ENCODE data around the gene ORM2.

Gene ORM2

DNA sequence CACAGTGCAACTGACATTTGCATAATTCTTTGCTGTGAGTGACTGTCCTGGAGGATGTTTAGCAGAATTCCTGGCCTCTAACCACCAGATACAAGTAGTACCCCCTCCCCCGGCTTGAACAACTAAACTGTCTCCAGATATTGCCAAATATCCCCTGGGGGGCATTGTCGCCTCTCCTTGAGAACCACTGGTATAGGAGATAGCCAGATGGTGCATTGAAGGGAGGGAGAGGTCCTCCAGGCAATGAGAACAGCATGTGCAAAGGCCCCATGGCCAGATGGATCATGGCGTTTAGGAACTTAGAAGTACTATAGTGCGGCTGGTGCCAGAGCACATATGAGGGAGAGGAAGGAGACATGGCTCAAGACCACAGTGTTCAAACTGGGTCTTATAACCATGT, 25.7 kb upstream of the ORM2 start:
- TF ChIP-seq, protein P1, sequence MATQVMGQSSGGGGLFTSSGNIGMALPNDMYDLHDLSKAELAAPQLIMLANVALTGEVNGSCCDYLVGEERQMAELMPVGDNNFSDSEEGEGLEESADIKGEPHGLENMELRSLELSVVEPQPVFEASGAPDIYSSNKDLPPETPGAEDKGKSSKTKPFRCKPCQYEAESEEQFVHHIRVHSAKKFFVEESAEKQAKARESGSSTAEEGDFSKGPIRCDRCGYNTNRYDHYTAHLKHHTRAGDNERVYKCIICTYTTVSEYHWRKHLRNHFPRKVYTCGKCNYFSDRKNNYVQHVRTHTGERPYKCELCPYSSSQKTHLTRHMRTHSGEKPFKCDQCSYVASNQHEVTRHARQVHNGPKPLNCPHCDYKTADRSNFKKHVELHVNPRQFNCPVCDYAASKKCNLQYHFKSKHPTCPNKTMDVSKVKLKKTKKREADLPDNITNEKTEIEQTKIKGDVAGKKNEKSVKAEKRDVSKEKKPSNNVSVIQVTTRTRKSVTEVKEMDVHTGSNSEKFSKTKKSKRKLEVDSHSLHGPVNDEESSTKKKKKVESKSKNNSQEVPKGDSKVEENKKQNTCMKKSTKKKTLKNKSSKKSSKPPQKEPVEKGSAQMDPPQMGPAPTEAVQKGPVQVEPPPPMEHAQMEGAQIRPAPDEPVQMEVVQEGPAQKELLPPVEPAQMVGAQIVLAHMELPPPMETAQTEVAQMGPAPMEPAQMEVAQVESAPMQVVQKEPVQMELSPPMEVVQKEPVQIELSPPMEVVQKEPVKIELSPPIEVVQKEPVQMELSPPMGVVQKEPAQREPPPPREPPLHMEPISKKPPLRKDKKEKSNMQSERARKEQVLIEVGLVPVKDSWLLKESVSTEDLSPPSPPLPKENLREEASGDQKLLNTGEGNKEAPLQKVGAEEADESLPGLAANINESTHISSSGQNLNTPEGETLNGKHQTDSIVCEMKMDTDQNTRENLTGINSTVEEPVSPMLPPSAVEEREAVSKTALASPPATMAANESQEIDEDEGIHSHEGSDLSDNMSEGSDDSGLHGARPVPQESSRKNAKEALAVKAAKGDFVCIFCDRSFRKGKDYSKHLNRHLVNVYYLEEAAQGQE (IDR thresholded peaks at IDR 0.05; ENCODE audit: insufficient read depth in 1 of 2, low read depth in 2 of 2, low read length in 2 of 2) = no peak
- no peak for TF ChIP-seq FOXP2 (optimal IDR thresholded peaks at IDR 0.05; ENCODE audit: borderline replicate concordance, extremely low read depth, extremely low read length, insufficient read depth)
- TF ChIP-seq SIN3A (IDR thresholded peaks at IDR 0.05; ENCODE audit: borderline replicate concordance, insufficient read depth, low read length) = no peak
- TF ChIP-seq TAF1 (IDR thresholded peaks at IDR 0.05; ENCODE audit: borderline replicate concordance, insufficient read depth, low read length) = no peak
- TF ChIP-seq POLR2AphosphoS5 (IDR thresholded peaks at IDR 0.05; ENCODE audit: low read depth, low read length) = no peak

DNA sequence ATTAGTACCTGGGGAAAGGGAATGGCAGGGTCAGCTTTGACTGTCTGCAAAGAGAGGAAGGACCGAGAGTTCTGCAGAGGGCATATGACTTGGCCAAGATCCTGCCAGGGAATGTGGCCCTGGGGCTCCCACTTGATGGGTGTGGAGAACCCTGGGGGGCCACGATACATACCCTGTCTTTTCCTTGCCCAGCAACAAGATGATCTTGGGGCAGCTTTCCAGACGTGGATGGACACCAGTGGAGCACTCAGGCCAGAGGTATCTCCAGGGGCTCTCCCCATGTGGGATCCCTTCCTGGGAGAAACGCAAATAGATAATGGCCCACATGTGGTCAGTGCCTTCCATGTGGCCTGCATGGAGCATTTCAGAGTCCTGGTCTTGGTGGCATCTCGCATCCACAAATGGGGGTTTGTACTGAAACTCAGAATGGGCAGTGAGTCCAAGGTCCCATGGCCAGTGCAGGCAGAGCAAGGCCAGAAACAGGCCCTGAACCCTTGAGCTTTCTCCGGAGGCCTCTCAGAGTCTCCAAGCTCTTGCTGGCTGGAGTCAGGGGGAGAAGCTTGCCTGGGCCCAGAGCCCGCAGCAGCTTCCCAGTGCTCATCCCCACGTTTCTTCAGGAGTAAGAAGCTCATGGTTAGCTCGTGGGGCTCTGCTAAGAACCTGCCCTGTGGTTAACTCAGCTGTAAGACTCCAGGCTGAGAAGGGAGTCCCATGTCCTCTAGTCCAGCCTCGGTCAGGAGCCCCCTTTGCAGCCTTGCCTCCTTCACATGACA, 25.1 kb upstream of the ORM2 start:
- TF ChIP-seq TAF1 (IDR thresholded peaks at IDR 0.05; ENCODE audit: borderline replicate concordance, insufficient read depth, low read length) (no peak), POLR2AphosphoS5 (IDR thresholded peaks at IDR 0.05; ENCODE audit: low read depth, low read length) (no peak), SIN3A (IDR thresholded peaks at IDR 0.05; ENCODE audit: borderline replicate concordance, insufficient read depth, low read length) (no peak), FOXP2 (optimal IDR thresholded peaks at IDR 0.05; ENCODE audit: borderline replicate concordance, extremely low read depth, extremely low read length, insufficient read depth) (no peak)
- TF ChIP-seq, protein P1 (IDR thresholded peaks at IDR 0.05; ENCODE audit: insufficient read depth in 1 of 2, low read depth in 2 of 2, low read length in 2 of 2) = no peak

DNA sequence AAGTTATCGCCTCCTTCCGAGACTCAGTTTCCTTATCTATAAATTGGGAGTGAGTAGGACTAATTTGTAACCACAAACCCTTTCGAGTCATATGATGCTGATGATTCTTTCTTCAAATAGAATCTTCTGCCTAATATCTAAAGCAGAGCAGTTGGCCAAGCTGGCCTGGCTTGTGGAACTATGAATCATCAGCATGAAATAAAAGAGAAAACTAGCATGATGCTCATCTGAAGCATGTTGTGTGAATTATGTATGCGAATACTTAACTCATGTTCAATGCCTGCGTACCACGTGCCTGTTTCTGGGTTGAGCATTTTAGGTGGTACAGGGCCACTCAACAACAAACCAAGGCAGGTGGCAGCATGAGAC, 21.8 kb upstream of the ORM2 start:
- TF ChIP-seq TAF1 (IDR thresholded peaks at IDR 0.05; ENCODE audit: borderline replicate concordance, insufficient read depth, low read length) = no peak
- no peak for TF ChIP-seq FOXP2 (optimal IDR thresholded peaks at IDR 0.05; ENCODE audit: borderline replicate concordance, extremely low read depth, extremely low read length, insufficient read depth)
- no peak for TF ChIP-seq SIN3A (IDR thresholded peaks at IDR 0.05; ENCODE audit: borderline replicate concordance, insufficient read depth, low read length)
- no peak for TF ChIP-seq POLR2AphosphoS5 (IDR thresholded peaks at IDR 0.05; ENCODE audit: low read depth, low read length)

DNA sequence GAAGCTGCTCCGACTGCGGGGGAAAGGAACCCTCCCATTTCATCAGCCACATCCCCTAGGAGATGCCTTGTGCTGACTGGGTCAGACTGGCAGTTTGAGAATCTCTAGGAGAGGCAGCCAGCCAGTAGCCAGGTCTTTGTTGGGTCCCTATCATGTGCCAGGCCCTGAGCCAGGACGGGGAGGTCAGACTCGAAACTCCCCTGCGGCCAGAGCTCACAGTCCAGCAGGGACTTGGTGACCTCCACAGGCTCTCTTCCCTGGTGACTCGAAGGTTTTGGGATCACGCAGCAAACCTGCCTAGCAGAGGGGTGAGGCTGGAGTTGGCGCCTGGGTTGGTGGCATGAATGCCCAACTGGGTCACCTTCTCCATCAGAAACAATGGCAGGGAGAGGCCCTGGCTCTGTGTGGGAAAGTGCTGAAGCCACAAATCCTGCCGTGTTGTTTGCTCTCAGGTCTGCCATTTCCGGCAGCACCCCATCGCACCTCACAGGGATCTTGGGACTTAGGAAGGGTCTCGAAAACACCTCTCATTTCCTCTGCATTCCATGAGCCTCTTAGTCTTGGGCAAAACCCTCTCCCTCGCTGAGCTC, 21.2 kb upstream of the ORM2 start:
- TF ChIP-seq TAF1 (IDR thresholded peaks at IDR 0.05; ENCODE audit: borderline replicate concordance, insufficient read depth, low read length) (no peak), POLR2AphosphoS5 (IDR thresholded peaks at IDR 0.05; ENCODE audit: low read depth, low read length) (no peak), SIN3A (IDR thresholded peaks at IDR 0.05; ENCODE audit: borderline replicate concordance, insufficient read depth, low read length) (no peak), FOXP2 (optimal IDR thresholded peaks at IDR 0.05; ENCODE audit: borderline replicate concordance, extremely low read depth, extremely low read length, insufficient read depth) (no peak)
- TF ChIP-seq, protein P1 (IDR thresholded peaks at IDR 0.05; ENCODE audit: insufficient read depth in 1 of 2, low read depth in 2 of 2, low read length in 2 of 2) = no peak

DNA sequence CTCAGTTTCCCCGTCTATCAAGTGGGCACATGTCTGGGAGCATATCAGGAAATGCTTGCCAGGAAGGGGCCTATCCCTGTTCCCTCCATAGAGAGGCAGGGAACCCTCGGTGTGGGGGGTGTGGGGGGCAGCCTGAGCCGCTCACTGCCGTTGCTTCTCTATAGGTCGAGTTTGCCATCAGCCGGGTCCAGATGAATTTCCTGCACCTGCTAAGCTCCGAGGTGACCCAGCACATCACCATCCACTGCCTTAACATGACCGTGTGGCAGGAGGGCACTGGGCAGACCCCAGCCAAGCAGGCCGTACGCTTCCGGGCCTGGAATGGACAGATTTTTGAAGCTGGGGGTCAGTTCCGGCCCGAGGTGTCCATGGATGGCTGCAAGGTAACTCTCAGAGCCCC, 20.6 kb upstream of the ORM2 start:
- TF ChIP-seq SIN3A (IDR thresholded peaks at IDR 0.05; ENCODE audit: borderline replicate concordance, insufficient read depth, low read length) = no peak
- TF ChIP-seq POLR2AphosphoS5 (IDR thresholded peaks at IDR 0.05; ENCODE audit: low read depth, low read length) = no peak
- TF ChIP-seq, protein P1 (IDR thresholded peaks at IDR 0.05; ENCODE audit: insufficient read depth in 1 of 2, low read depth in 2 of 2, low read length in 2 of 2) = no peak
- no peak for TF ChIP-seq TAF1 (IDR thresholded peaks at IDR 0.05; ENCODE audit: borderline replicate concordance, insufficient read depth, low read length)
- TF ChIP-seq FOXP2 (optimal IDR thresholded peaks at IDR 0.05; ENCODE audit: borderline replicate concordance, extremely low read depth, extremely low read length, insufficient read depth) = no peak

Measured in PFSK-1 (cell line).